HUES48 (cell line): Measurements from ENCODE around the gene CYCS.
A peak's percentile ranks its signal among the peaks of the same experiment; 100 is the strongest.

Experiments used
- H3K27ac ChIP-seq: one replicate; pipeline ENCODE4 v1.7.0; 2013; ENCODE audit warnings: low read depth, low read length, inconsistent platforms
- H3K27me3 ChIP-seq: 2 replicates; pipeline ENCODE4 v1.6.1; 2013; ENCODE audit warnings: mild to moderate bottlenecking, low read length; ENCODE audit not compliant: control insufficient read depth, insufficient read depth
- H3K36me3 ChIP-seq: 2 replicates; pipeline ENCODE4 v1.6.1; 2013; ENCODE audit warnings: low read length; ENCODE audit not compliant: control insufficient read depth, insufficient read depth
- H3K4me1 ChIP-seq: 2 replicates; pipeline ENCODE4 v1.6.1; 2013; ENCODE audit warnings: mild to moderate bottlenecking, low read length; ENCODE audit not compliant: control insufficient read depth, insufficient read depth
- H3K4me3 ChIP-seq: 2 replicates; pipeline ENCODE4 v1.5.1; 2013; ENCODE audit warnings: mild to moderate bottlenecking, low read depth, low read length
- H3K9ac ChIP-seq: 2 replicates; pipeline ENCODE4 v1.6.1; 2013; ENCODE audit warnings: mild to moderate bottlenecking, low read depth, low read length, moderate library complexity
- H3K9me3 ChIP-seq: 2 replicates; pipeline ENCODE4 v1.6.1; 2013; ENCODE audit warnings: low read length; ENCODE audit not compliant: control insufficient read depth, insufficient read depth

Gene CYCS

GRCh38 chr7:25149836-25150235, 24.8 kb upstream of the CYCS start:
- H3K9ac ChIP-seq: 0 out of 2 replicates have a peak overlapping the region, but pooled peaks have one; percentile 10
- H3K36me3 ChIP-seq: no peaks in the 10 kb centered on the region
- H3K27ac ChIP-seq: peak overlapping the region; percentile 78
- no peaks in the 10 kb centered on the region for H3K9me3 ChIP-seq
- no peak overlapping the region for H3K4me3 ChIP-seq
- H3K4me1 ChIP-seq: peaks cover 15% of the 10 kb centered on the region
- no peaks in the 10 kb centered on the region for H3K27me3 ChIP-seq

DNA sequence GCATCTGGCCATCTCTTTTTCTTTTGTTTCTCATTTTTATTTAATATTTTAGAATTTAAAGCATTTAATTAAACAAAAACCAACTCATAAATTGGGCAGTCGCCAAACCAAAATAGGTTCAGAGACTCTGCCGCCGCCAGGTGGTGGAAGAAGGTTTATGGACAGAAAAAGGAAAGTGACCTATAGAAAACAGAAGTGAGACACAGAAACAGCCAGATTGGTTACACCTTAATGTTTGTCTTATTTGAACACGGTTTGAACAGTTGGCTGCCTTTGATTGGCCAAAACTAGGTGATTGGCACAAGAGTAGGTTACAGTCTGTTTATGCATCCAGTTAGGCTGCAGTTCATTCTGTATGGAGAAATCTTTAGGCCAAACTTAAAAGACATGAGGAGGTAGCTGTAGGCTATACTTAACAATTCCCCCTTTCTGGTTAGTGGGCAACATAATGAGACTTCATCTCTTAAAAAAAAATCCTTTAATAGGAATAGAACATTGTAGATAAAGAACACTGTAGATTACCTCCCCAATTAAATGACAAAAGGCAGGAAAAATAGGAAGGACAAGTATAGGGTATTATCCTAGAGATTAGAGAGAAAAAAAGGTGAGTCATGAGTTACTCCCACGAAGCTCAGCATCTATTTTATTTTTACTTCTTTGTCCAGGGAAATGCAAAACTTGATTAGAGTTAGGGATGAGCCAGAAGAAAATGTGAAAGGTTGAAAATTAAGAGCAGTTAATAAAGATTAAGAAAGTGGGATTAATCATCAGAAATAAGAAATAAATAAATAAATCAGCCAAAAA, 23.9 kb upstream of the CYCS start:
- no peaks in the 10 kb centered on the region for H3K27me3 ChIP-seq
- H3K9ac ChIP-seq: 0 out of 2 replicates have a peak overlapping the region, but pooled peaks have one; percentile 10
- peak overlapping the region; percentile 78 for H3K27ac ChIP-seq
- no peak overlapping the region for H3K4me3 ChIP-seq
- peaks cover 15% of the 10 kb centered on the region for H3K4me1 ChIP-seq
- H3K9me3 ChIP-seq: no peaks in the 10 kb centered on the region
- H3K36me3 ChIP-seq: no peaks in the 10 kb centered on the region

DNA sequence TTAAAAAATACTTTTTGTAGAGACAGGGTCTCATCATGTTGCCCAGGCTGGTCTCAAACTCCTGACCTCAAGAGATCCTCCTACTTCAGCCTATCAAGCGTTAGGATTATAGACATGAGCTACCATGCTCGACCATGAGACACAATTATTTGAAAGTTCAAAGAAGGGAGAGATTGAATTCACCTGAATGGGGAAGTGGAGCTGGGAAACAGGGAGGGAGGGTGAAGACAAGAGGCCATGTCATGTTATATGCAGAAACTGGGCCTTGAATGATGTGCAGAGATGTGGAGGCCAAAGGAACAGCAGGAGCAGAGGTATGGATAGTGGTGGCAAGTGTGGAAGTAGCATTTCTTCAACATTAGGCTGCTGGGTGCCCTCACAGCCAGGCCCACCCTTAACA, 18.7 kb upstream of the CYCS start:
- Histone ChIP-seq H3K27me3 (no peaks in the 10 kb centered on the region), H3K4me3 (no peak overlapping the region), H3K9me3 (no peaks in the 10 kb centered on the region), H3K4me1 (peaks cover 15% of the 10 kb centered on the region), H3K9ac (no peak overlapping the region), H3K27ac (no peak overlapping the region), H3K36me3 (no peaks in the 10 kb centered on the region)

DNA sequence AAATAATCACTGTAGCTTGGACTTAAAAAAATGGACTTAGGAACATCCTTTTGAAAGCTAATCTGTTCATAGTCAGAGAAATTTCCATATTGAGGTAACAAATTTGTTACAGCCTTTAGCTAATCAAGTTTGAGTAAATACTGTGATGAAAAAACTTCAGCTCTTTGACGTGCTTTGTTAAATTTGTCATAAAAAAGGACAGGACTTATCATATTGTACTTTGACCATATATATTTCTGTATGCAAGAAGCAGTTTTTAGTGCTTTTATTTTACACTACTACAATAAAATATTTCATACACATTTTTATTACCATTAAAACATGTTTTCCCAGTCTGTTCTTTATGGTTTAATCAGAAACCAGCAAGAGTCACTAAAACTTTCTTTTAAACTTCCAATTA, 14.5 kb upstream of the CYCS start:
- Histone ChIP-seq H3K4me1 (peaks cover 15% of the 10 kb centered on the region), H3K4me3 (no peak overlapping the region), H3K36me3 (no peaks in the 10 kb centered on the region), H3K9me3 (no peaks in the 10 kb centered on the region), H3K27ac (no peak overlapping the region), H3K27me3 (no peaks in the 10 kb centered on the region), H3K9ac (no peak overlapping the region)

GRCh38 chr7:25134358-25135010, 9.4 kb upstream of the CYCS start:
- no peaks in the 10 kb centered on the region for H3K27me3 ChIP-seq
- no peak overlapping the region for H3K4me3 ChIP-seq
- no peak overlapping the region for H3K9ac ChIP-seq
- no peak overlapping the region for H3K27ac ChIP-seq
- H3K4me1 ChIP-seq: peaks cover 3% of the 10 kb centered on the region; the same call in 1 of the 2 replicates
- H3K9me3 ChIP-seq: no peaks in the 10 kb centered on the region; the same call in 1 of the 2 replicates
- H3K36me3 ChIP-seq: no peaks in the 10 kb centered on the region

- Histone ChIP-seq H3K4me3 (no peak overlapping the region), H3K27me3 (no peaks in the 10 kb centered on the region), H3K9ac (no peak overlapping the region), H3K27ac (no peak overlapping the region), H3K4me1 (peaks cover 3% of the 10 kb centered on the region; the same call in 1 of the 2 replicates), H3K36me3 (no peaks in the 10 kb centered on the region), H3K9me3 (no peaks in the 10 kb centered on the region; the same call in 1 of the 2 replicates)
Measured at GRCh38 chr7:25132430-25132829, 7.4 kb upstream of the CYCS start.

DNA sequence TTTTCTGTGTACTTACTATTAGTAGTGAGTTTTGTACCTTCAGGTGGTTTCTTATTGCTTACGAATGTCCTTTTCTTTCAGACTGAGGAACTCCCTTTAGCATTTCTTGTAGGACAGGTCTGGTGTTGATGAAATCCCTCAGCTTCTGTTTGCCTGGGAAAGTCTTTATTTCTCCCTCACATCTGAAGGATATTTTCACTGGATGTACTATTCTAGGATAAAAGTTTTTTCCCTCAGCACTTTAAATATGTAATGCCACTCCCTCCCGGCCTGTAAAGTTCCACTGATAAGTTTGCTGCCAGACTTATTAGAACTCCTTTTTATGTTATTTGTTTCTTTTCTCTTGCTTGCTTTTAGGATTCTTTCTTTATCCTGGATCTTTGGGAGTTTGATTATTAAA, 1.7 kb upstream of the CYCS start:
- no peaks in the 10 kb centered on the region; the same call in 1 of the 2 replicates for H3K9me3 ChIP-seq
- H3K27me3 ChIP-seq: no peaks in the 10 kb centered on the region
- peaks cover 19% of the 10 kb centered on the region for H3K36me3 ChIP-seq
- H3K27ac ChIP-seq: no peak overlapping the region
- no peak overlapping the region for H3K9ac ChIP-seq
- H3K4me3 ChIP-seq: no peak overlapping the region
- H3K4me1 ChIP-seq: no peaks in the 10 kb centered on the region

DNA sequence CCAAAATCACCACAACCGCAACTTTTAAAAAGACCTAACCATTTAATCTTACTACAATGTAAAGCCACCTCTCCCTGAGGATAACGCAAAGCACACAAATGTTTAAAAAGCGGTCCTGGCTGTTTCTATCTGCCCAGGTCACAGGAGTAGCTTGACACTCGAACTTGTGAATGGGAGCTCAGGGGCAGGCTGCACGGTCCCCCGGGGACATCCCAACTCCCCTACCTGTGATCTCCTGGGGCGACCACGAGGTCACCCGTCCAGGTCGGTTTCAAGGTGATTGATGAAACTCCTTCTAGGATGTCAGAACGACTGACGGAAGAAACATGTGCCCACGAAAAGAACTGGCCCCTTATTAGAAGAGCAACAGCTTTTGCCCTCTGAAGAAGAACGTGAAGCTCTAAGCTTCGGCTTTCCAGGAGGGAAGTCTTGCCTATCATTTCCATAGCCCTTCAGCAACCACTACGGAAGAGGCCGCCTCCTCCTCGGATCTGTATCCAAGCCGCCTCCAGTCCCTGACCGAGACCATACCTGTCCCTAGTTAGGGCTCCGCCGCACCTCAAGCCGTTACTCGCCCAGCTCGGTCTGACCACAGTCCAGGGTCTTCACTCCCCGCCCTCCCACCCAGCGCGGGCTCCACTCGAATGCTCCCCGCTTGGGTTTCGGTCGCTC, 459 bp downstream of the CYCS start:
- no peaks in the 10 kb centered on the region for H3K27me3 ChIP-seq
- H3K4me1 ChIP-seq: no peaks in the 10 kb centered on the region
- H3K4me3 ChIP-seq: peak overlapping the region; percentile 95
- H3K9me3 ChIP-seq: no peaks in the 10 kb centered on the region
- peak overlapping the region; percentile 81 for H3K27ac ChIP-seq
- peaks cover 40% of the 10 kb centered on the region for H3K36me3 ChIP-seq
- H3K9ac ChIP-seq: peak overlapping the region; percentile 87

- Histone ChIP-seq H3K36me3 (peaks cover 51% of the 10 kb centered on the region), H3K9me3 (no peaks in the 10 kb centered on the region), H3K27me3 (no peaks in the 10 kb centered on the region), H3K9ac (no peak overlapping the region), H3K4me1 (no peaks in the 10 kb centered on the region), H3K27ac (no peak overlapping the region), H3K4me3 (no peak overlapping the region)
Measured at GRCh38 chr7:25122373-25122772, 2.7 kb downstream of the CYCS start.

DNA sequence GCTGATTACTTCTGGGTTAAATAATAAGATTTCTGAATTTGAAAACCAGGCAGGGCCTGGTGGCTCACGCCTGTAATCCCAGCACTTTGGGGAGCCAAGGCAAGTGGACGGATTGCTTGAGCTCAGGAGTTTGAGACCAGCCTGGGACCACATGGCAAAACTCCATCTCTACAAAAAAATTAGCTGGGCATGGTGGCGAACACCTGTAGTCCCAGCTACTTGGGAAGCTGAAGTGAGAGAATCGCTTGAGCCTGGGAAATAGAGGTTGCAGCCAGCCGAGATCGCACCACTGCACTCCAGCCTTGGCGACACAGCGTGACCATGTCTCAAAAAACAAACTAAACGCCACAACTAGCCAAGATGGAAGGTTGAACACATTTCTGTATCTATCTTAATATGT, 3.5 kb downstream of the CYCS start:
- H3K27me3 ChIP-seq: no peaks in the 10 kb centered on the region
- H3K4me1 ChIP-seq: no peaks in the 10 kb centered on the region
- H3K9me3 ChIP-seq: no peaks in the 10 kb centered on the region
- no peak overlapping the region for H3K4me3 ChIP-seq
- H3K9ac ChIP-seq: no peak overlapping the region
- H3K27ac ChIP-seq: no peak overlapping the region
- peaks cover 51% of the 10 kb centered on the region for H3K36me3 ChIP-seq

GRCh38 chr7:25119102-25119501, 6.0 kb downstream of the CYCS start:
- Histone ChIP-seq H3K27ac (no peak overlapping the region), H3K4me3 (no peak overlapping the region), H3K9me3 (no peaks in the 10 kb centered on the region), H3K36me3 (peaks cover 51% of the 10 kb centered on the region), H3K4me1 (no peaks in the 10 kb centered on the region), H3K9ac (no peak overlapping the region), H3K27me3 (no peaks in the 10 kb centered on the region)
